Activated B cell treated with CpG ODN at 0.5 μM for 24 hours (primary cell): ENCODE data around the gene MIAT. TPM values are rescaled to one million over a fixed set of nuclear protein-coding genes. Genes with fewer than 3 reads are reported as not detected.

Experiments
- ATAC-seq: fragments of 200-7000 bp; cut with Tn5 transposase; one replicate; pipeline ENCODE4 v1.10.0; 2021; ENCODE audit warnings: low read depth, mild to moderate bottlenecking, moderate library complexity
- CTCF ChIA-PET: fragments of 350-600 bp; sonication (Branson Sonifier 250); formaldehyde crosslinking; loops from one replicate; lab custom pipeline; 2021; ENCODE audit warnings: antibody characterized with exemption; lab: Charles Lee
- POLR2A ChIA-PET: fragments of 350-600 bp; sonication (Branson Sonifier 250); formaldehyde crosslinking; loops from one replicate; lab custom pipeline; 2021; ENCODE audit warnings: antibody characterized with exemption; lab: Charles Lee
- DNase-seq: peaks from one replicate; pipeline ENCODE4 v3.0.0; 2022
- H3K27ac Mint-ChIP-seq: one replicate; pipeline ENCODE4 v1.8.0; 2020; ENCODE audit warnings: mixed read lengths
- H3K27me3 Mint-ChIP-seq: one replicate; pipeline ENCODE4 v1.8.0; 2021; ENCODE audit warnings: mixed read lengths
- H3K36me3 Mint-ChIP-seq: one replicate; pipeline ENCODE4 v1.8.0; 2021; ENCODE audit warnings: low read depth, mixed read lengths
- H3K4me1 Mint-ChIP-seq: one replicate; pipeline ENCODE4 v1.8.0; 2021; ENCODE audit warnings: mixed read lengths
- H3K4me3 Mint-ChIP-seq: one replicate; pipeline ENCODE4 v1.8.0; 2020; ENCODE audit warnings: mild to moderate bottlenecking, mixed read lengths
- H3K9me3 Mint-ChIP-seq: one replicate; pipeline ENCODE4 v1.8.0; 2020; ENCODE audit warnings: mixed read lengths
- CTCF ChIP-seq: fragments of 200-600 bp; IDR thresholded peaks from one replicate; pipeline ENCODE4 v1.8.0; 2022; ENCODE audit warnings: antibody characterized with exemption, mild to moderate bottlenecking
- intact Hi-C: fragments of 100-400 bp; cut with micrococcal nuclease; formaldehyde crosslinking; loops from one replicate; pipeline ENCODE4 v1.15.1; 2024
- total RNA-seq: library from RNA; stranded (reverse); gene quantifications from 2 replicates; pipeline ENCODE4 v1.2.3, GENCODE V29; 2022

Gene MIAT
- total RNA-seq, 1 donor from 2014 or later: 7.3 TPM

- Mint-ChIP-seq H3K36me3 (peaks cover 62% of the 10 kb centered on the region), H3K27ac (no peak overlapping the region), H3K9me3 (no peaks in the 10 kb centered on the region), H3K4me3 (no peak overlapping the region), H3K4me1 (peaks cover 20% of the 10 kb centered on the region), H3K27me3 (no peaks in the 10 kb centered on the region)
- no peak for DNase-seq
- POLR2A ChIA-PET: no interaction called here
- ATAC-seq: no peak
- intact Hi-C loops: no loop called here
- CTCF ChIA-PET: no interaction called here
- no peak for TF ChIP-seq CTCF
These were observed 32.3 kb downstream of the MIAT start for GRCh38 chr22:26689513-26690301.

GRCh38 chr22:26690654-26691376, 33.4 kb downstream of the MIAT start:
- H3K4me3 Mint-ChIP-seq: no peak overlapping the region
- H3K4me1 Mint-ChIP-seq: peaks cover 20% of the 10 kb centered on the region
- H3K27ac Mint-ChIP-seq: no peak overlapping the region
- CTCF ChIA-PET: interaction anchor here (0.9 to 1.1 kb wide), 2 partner anchors 11 to 12 kb away, joined by 3 to 5 read pairs; no protein-coding TSS in a partner anchor
- no peak for DNase-seq
- TF ChIP-seq CTCF: no peak
- no peaks in the 10 kb centered on the region for H3K27me3 Mint-ChIP-seq
- no peak for ATAC-seq
- POLR2A ChIA-PET: no interaction called here
- peaks cover 72% of the 10 kb centered on the region for H3K36me3 Mint-ChIP-seq
- no peaks in the 10 kb centered on the region for H3K9me3 Mint-ChIP-seq
- intact Hi-C loops: no loop called here

- peaks cover 70% of the 10 kb centered on the region for H3K36me3 Mint-ChIP-seq
- H3K27me3 Mint-ChIP-seq: no peaks in the 10 kb centered on the region
- H3K4me3 Mint-ChIP-seq: no peak overlapping the region
- no peak for ATAC-seq
- intact Hi-C loops: no loop called here
- H3K9me3 Mint-ChIP-seq: no peaks in the 10 kb centered on the region
- H3K27ac Mint-ChIP-seq: no peak overlapping the region
- ChIA-PET POLR2A (no interaction called here), CTCF (interaction anchor here (0.9 to 1.1 kb wide), 2 partner anchors 12 to 13 kb away, joined by 3 to 5 read pairs; no protein-coding TSS in a partner anchor)
- no peak for TF ChIP-seq CTCF
- peaks cover 20% of the 10 kb centered on the region for H3K4me1 Mint-ChIP-seq
- DNase-seq: no peak
These were observed 34.0 kb downstream of the MIAT start for GRCh38 chr22:26691377-26691716.

GRCh38 chr22:26692215-26692614, 34.8 kb downstream of the MIAT start:
- intact Hi-C loops: no loop called here
- Mint-ChIP-seq H3K27me3 (no peaks in the 10 kb centered on the region), H3K4me1 (peaks cover 19% of the 10 kb centered on the region), H3K4me3 (no peak overlapping the region), H3K27ac (no peak overlapping the region), H3K9me3 (no peaks in the 10 kb centered on the region), H3K36me3 (peaks cover 72% of the 10 kb centered on the region)
- POLR2A ChIA-PET: no interaction called here
- DNase-seq: no peak
- TF ChIP-seq CTCF: no peak
- no peak for ATAC-seq
- CTCF ChIA-PET: interaction anchor here (1.1 kb wide), 1 partner anchor 13 kb away, joined by 5 read pairs; no protein-coding TSS in a partner anchor

GRCh38 chr22:26697151-26697550, 39.8 kb downstream of the MIAT start:
- no peak overlapping the region for H3K4me3 Mint-ChIP-seq
- ATAC-seq (no peak), DNase-seq (no peak)
- H3K9me3 Mint-ChIP-seq: peaks cover 2% of the 10 kb centered on the region
- TF ChIP-seq CTCF: no peak
- CTCF ChIA-PET: no interaction called here
- POLR2A ChIA-PET: interaction anchor here (0.6 kb wide), 1 partner anchor 11 kb away, joined by 8 read pairs; no protein-coding TSS in a partner anchor
- peaks cover 70% of the 10 kb centered on the region for H3K36me3 Mint-ChIP-seq
- H3K4me1 Mint-ChIP-seq: peaks cover 5% of the 10 kb centered on the region
- intact Hi-C loops: no loop called here
- no peak overlapping the region for H3K27ac Mint-ChIP-seq
- H3K27me3 Mint-ChIP-seq: no peaks in the 10 kb centered on the region
